ENCODE measurements around the gene IPMK.

- TF ChIP-seq CTCF (IDR thresholded peaks at IDR 0.05 in 2 of 3, conservative IDR thresholded peaks at IDR 0.05 in 1 of 3; ENCODE audit: borderline replicate concordance in 1 of 3, insufficient read depth in 1 of 3, low read depth in 2 of 3, low read length in 2 of 3) = no peak
- TF ChIP-seq RAD21 (IDR thresholded peaks at IDR 0.05; ENCODE audit: low read depth) = no peak
- no peak for TF ChIP-seq EZH2phosphoT487 (IDR thresholded peaks at IDR 0.05; ENCODE audit: borderline replicate concordance)
- TF ChIP-seq POLR2A (IDR thresholded peaks at IDR 0.05; ENCODE audit: borderline replicate concordance, extremely low read depth, insufficient read depth, insufficient read length) = no peak
- no peak for TF ChIP-seq EZH2 (IDR thresholded peaks at IDR 0.05)
- TF ChIP-seq FOSL1 (IDR thresholded peaks at IDR 0.05; ENCODE audit: low read depth) = no peak
Measured at GRCh38 chr10:58254644-58255043, 13.1 kb downstream of the IPMK start.

All from HCT116 (cell line).